ENCODE measurements around the gene CC2D2A.

Gene CC2D2A

DNA sequence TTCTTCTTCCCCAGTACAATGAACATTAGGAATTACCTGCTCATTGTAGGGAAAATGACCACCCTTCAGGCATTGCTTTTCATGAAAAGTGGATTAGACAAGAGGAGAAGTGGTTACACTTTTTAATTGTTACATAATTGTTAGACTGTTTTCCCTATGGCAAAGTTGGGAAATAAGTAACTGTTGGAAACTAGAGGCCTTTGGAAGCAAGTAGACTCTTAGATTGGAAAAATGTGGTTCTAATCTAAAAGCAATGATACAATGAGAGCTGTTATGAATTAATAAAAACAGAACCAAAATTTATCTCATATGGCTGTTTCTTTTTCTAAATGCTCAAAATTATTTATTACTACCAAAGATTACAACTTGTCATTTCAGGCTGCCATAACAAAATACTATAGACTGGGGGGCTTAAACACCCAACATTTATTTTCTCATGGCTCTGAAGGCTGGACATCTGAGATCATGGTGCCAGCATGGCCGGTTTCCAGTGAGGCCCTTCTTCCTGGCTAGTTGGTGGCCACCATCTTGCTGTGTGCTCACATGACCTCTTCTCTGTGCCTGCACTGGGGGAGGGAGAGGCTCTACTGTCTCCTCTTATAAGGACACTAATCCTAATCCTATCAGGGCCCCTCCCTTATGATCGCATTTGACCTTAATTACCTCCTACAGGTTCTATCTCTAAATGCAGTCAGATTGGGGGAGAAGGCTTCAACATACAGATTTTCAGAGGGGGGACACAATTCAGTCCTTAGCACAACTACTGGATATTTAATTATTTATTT lies 12.5 kb downstream of the CC2D2A start:
- TF ChIP-seq, protein P1, sequence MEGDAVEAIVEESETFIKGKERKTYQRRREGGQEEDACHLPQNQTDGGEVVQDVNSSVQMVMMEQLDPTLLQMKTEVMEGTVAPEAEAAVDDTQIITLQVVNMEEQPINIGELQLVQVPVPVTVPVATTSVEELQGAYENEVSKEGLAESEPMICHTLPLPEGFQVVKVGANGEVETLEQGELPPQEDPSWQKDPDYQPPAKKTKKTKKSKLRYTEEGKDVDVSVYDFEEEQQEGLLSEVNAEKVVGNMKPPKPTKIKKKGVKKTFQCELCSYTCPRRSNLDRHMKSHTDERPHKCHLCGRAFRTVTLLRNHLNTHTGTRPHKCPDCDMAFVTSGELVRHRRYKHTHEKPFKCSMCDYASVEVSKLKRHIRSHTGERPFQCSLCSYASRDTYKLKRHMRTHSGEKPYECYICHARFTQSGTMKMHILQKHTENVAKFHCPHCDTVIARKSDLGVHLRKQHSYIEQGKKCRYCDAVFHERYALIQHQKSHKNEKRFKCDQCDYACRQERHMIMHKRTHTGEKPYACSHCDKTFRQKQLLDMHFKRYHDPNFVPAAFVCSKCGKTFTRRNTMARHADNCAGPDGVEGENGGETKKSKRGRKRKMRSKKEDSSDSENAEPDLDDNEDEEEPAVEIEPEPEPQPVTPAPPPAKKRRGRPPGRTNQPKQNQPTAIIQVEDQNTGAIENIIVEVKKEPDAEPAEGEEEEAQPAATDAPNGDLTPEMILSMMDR (IDR thresholded peaks at IDR 0.05; ENCODE audit: insufficient read depth, low read length, poor library complexity, severe bottlenecking), result no peak
- H3K27me3 ChIP-seq (replicated peaks; ENCODE audit: control insufficient read depth, insufficient read depth, low read length), result no peaks in the 10 kb centered on the region

DNA sequence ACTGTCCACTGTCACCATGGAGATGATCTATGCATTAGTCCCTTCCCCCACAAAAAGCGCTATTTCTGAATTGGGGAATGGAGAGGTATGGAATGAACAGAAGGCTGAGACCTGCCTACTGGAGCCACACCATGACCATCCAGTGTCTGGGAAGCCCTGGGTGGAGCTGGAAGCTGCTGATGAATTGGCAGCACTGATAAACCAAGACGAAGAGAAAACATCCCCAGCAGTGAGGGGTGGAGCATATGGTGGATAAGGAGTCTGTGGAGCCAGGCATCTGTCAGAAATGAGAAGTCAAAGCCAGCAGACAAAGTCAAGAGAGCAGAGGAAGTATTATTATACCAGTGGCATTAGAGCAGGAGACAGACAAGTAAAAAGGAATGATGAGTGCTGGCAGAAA lies 13.2 kb downstream of the CC2D2A start:
- no peaks in the 10 kb centered on the region for H3K27me3 ChIP-seq (replicated peaks; ENCODE audit: control insufficient read depth, insufficient read depth, low read length)
- H3K36me3 ChIP-seq (ENCODE audit: control insufficient read depth, insufficient read depth, low read length), result no peaks in the 10 kb centered on the region
- DNase-seq (ENCODE audit: extremely low read depth, insufficient read length), result no peak
- no peak overlapping the region for H3K4me3 ChIP-seq (replicated peaks; ENCODE audit: low read depth, low read length)
- TF ChIP-seq, protein P1 (IDR thresholded peaks at IDR 0.05; ENCODE audit: insufficient read depth, low read length, poor library complexity, severe bottlenecking), result no peak

More for the DNA sequence above, 12.5 kb downstream of the CC2D2A start:
- no peaks in the 10 kb centered on the region for H3K36me3 ChIP-seq (ENCODE audit: control insufficient read depth, insufficient read depth, low read length)
- no peak overlapping the region for H3K4me3 ChIP-seq (replicated peaks; ENCODE audit: low read depth, low read length)
- no peak for DNase-seq (ENCODE audit: extremely low read depth, insufficient read length)

DNA sequence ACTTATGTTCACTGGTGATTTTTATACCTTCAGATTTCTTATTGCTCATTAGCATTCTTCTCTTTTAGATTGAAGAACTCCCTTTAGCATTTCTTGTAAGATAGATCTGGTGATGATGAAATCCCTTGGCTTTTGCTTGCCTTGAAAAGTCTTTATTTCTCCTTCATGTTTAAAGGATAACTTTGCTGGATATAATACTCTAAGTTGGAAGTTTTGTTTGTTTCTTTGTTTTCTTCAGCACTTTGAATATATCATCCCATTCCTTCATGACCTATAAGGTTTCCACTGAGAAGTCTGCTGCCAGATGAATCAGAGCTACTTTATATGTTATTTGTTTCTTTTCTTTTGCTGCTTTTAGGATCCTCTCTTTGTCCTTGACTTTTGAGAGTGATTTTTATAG lies 18.5 kb downstream of the CC2D2A start:
- H3K4me3 ChIP-seq (replicated peaks; ENCODE audit: low read depth, low read length), result no peak overlapping the region
- H3K27me3 ChIP-seq (replicated peaks; ENCODE audit: control insufficient read depth, insufficient read depth, low read length), result no peaks in the 10 kb centered on the region; the same call in 1 of the 2 replicates
- H3K36me3 ChIP-seq (ENCODE audit: control insufficient read depth, insufficient read depth, low read length), result no peaks in the 10 kb centered on the region
- TF ChIP-seq, protein P1 (IDR thresholded peaks at IDR 0.05; ENCODE audit: insufficient read depth, low read length, poor library complexity, severe bottlenecking), result no peak
- DNase-seq (ENCODE audit: extremely low read depth, insufficient read length), result no peak

DNA sequence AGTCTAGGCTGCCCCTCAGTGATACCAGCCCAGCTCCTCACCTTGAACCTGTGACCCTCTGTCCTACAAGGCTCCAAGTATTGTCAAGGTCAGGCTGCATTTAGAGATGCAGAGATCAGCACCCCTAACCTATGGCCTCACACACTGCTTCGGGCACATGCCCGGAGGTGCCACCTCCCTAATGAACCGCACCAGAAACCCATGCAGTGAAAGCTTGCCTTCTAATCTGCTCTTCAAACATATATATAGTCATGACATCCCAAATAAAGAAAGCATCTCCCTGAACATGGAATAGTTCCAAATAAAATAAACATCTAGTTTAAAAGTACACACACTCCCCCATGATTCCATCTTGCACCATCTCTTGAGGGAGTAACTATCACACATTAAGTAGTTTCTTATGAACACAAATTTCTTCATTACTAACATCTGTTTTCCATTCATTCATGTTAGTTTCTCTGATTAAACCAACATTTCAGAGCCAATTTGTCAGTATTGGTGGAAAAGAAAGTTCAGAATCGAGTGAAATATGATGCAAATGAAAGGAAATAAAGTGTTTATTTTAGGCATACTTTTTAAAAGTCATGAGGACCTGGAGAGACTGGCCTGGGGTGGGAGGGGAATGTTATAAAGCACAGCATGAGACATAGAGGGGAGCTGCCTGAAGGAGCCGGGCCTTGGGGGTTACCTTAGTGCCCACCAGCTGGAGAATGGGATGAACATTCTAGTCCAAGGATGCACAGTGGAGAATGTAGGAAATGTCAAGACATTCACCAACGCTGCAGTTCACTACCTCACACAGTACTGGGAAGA lies 19.2 kb downstream of the CC2D2A start:
- Histone ChIP-seq H3K4me3 (replicated peaks; ENCODE audit: low read depth, low read length) (no peak overlapping the region), H3K36me3 (ENCODE audit: control insufficient read depth, insufficient read depth, low read length) (no peaks in the 10 kb centered on the region), H3K27me3 (replicated peaks; ENCODE audit: control insufficient read depth, insufficient read depth, low read length) (no peaks in the 10 kb centered on the region; the same call in 1 of the 2 replicates)
- TF ChIP-seq, protein P1 (IDR thresholded peaks at IDR 0.05; ENCODE audit: insufficient read depth, low read length, poor library complexity, severe bottlenecking), result no peak
- no peak for DNase-seq (ENCODE audit: extremely low read depth, insufficient read length)

DNA sequence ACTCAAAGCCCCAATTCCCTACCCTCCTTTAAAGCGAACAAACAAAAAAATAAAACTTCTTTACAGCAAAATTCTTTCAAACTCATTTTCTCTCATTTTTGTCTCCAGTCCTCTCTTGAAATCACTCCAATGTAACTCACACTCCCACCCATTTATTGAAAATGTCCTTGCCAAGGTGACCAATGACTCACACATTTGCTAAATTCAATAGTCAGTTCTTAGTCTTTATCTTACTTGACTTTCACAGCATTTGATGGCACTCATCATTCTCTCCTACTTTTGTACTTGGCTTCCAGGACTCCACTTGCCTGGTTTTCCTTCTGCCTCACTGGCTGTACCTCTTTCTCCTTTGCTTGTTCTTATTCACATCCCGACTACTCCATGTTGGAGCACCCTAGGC lies 19.9 kb downstream of the CC2D2A start:
- Histone ChIP-seq H3K36me3 (ENCODE audit: control insufficient read depth, insufficient read depth, low read length) (no peaks in the 10 kb centered on the region), H3K27me3 (replicated peaks; ENCODE audit: control insufficient read depth, insufficient read depth, low read length) (no peaks in the 10 kb centered on the region; the same call in 1 of the 2 replicates), H3K4me3 (replicated peaks; ENCODE audit: low read depth, low read length) (no peak overlapping the region)
- TF ChIP-seq, protein P1 (IDR thresholded peaks at IDR 0.05; ENCODE audit: insufficient read depth, low read length, poor library complexity, severe bottlenecking), result no peak
- no peak for DNase-seq (ENCODE audit: extremely low read depth, insufficient read length)

All from GM06990 (cell line).